ENCODE results near the gene ARMH4. TPM values are rescaled to one million over a fixed set of nuclear protein-coding genes. Genes with fewer than 3 reads are reported as not detected.

Gene ARMH4
- total and polyA plus RNA-seq, 7 donors, result 0.17 to 3.2 (median 0.74) TPM

DNA sequence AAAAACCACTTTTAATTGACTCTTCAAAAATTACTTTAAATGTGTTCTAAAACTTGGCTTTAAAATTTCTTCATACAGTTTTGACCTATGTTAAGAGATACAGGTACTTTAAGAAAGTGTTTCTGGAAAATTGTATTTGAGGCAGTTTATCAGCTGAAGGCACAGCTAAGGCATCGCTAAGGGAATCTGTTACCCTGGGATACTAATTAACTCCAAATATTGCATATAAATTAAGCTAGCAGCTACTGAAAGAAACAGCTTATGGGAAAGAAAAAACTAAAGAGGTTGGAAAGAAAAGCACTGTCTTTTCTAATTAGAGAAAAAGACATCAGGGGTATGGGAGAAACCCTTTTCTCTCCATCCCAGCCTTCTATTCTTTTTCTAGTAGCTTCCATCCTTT, 152.0 kb downstream of the ARMH4 start:
- TF ChIP-seq, protein P1, sequence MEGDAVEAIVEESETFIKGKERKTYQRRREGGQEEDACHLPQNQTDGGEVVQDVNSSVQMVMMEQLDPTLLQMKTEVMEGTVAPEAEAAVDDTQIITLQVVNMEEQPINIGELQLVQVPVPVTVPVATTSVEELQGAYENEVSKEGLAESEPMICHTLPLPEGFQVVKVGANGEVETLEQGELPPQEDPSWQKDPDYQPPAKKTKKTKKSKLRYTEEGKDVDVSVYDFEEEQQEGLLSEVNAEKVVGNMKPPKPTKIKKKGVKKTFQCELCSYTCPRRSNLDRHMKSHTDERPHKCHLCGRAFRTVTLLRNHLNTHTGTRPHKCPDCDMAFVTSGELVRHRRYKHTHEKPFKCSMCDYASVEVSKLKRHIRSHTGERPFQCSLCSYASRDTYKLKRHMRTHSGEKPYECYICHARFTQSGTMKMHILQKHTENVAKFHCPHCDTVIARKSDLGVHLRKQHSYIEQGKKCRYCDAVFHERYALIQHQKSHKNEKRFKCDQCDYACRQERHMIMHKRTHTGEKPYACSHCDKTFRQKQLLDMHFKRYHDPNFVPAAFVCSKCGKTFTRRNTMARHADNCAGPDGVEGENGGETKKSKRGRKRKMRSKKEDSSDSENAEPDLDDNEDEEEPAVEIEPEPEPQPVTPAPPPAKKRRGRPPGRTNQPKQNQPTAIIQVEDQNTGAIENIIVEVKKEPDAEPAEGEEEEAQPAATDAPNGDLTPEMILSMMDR (IDR thresholded peaks at IDR 0.05), result no peak
- ATAC-seq, result no peak
- Histone ChIP-seq H3K27ac (no peak overlapping the region), H3K9me3 (no peaks in the 10 kb centered on the region), H3K4me1 (no peaks in the 10 kb centered on the region), H3K27me3 (ENCODE audit: insufficient read depth in 3 of 3, low read length in 2 of 3) (no peaks in the 10 kb centered on the region), H3K4me3 (no peak overlapping the region), H3K36me3 (ENCODE audit: insufficient read depth in 1 of 2, low read depth in 1 of 2) (no peaks in the 10 kb centered on the region)
- 86 to 98% (median 91%) methylated on average over 1 of the region's 1 CpG for WGBS, 3 donors
- intact Hi-C loops (cut with DNase I), result no loop called here
- no peak for DNase-seq

GRCh38 chr14:57999471-57999870, 152.5 kb downstream of the ARMH4 start:
- H3K9me3 ChIP-seq, result no peaks in the 10 kb centered on the region
- intact Hi-C loops (cut with DNase I), result no loop called here
- no peak overlapping the region for H3K4me3 ChIP-seq
- no peaks in the 10 kb centered on the region for H3K27me3 ChIP-seq (ENCODE audit: insufficient read depth in 3 of 3, low read length in 2 of 3)
- H3K4me1 ChIP-seq, result no peaks in the 10 kb centered on the region
- H3K27ac ChIP-seq, result no peak overlapping the region
- ATAC-seq (no peak), DNase-seq (no peak)
- 40 to 54% (median 46%) methylated on average over 2 of the region's 2 CpGs for WGBS, 3 donors
- H3K36me3 ChIP-seq (ENCODE audit: insufficient read depth in 1 of 2, low read depth in 1 of 2), result no peaks in the 10 kb centered on the region
- TF ChIP-seq, protein P1 (IDR thresholded peaks at IDR 0.05), result no peak

GRCh38 chr14:57998766-57999165, 153.2 kb downstream of the ARMH4 start:
- intact Hi-C loops (cut with DNase I), result no loop called here
- Histone ChIP-seq H3K36me3 (ENCODE audit: insufficient read depth in 1 of 2, low read depth in 1 of 2) (no peaks in the 10 kb centered on the region), H3K9me3 (no peaks in the 10 kb centered on the region), H3K27me3 (ENCODE audit: insufficient read depth in 3 of 3, low read length in 2 of 3) (no peaks in the 10 kb centered on the region), H3K4me3 (no peak overlapping the region), H3K27ac (no peak overlapping the region), H3K4me1 (no peaks in the 10 kb centered on the region)
- no peak for DNase-seq
- TF ChIP-seq, protein P1 (IDR thresholded peaks at IDR 0.05), result no peak
- no peak for ATAC-seq
- WGBS, 3 donors, result 35 to 85% (median 38%) methylated on average over 1 of the region's 1 CpG

DNA sequence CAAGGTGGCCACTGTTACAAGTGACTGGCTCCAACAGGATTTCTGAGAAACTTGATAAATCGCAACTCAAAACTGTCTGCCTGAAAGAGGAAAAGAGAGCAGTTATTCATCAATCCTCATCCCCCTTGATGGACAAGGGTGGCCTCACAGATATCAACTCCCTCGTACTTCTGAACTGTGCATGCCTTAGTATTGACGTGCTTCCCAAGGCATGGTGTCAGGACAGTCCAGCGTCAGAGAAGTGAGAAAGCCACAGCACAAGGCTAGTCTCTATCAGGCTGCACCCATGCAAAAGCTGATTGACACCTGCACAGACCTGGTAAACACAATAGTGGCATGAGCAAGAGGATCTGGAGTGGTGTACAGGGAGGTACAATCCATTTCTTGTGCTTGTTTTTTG, 160.7 kb downstream of the ARMH4 start:
- no peak overlapping the region for H3K4me3 ChIP-seq
- 76 to 84% (median 79%) methylated on average over 4 of the region's 4 CpGs for WGBS, 3 donors
- H3K9me3 ChIP-seq, result no peaks in the 10 kb centered on the region
- no peaks in the 10 kb centered on the region for H3K27me3 ChIP-seq (ENCODE audit: insufficient read depth in 3 of 3, low read length in 2 of 3)
- no peaks in the 10 kb centered on the region for H3K4me1 ChIP-seq
- H3K36me3 ChIP-seq (ENCODE audit: insufficient read depth in 1 of 2, low read depth in 1 of 2), result no peaks in the 10 kb centered on the region
- no peak overlapping the region for H3K27ac ChIP-seq
- TF ChIP-seq, protein P1 (IDR thresholded peaks at IDR 0.05), result no peak
- intact Hi-C loops (cut with DNase I), result no loop called here
- ATAC-seq (no peak), DNase-seq (no peak)

- no peaks in the 10 kb centered on the region for H3K9me3 ChIP-seq
- no peak for ATAC-seq
- 80 to 88% (median 85%) methylated on average over 5 of the region's 5 CpGs for WGBS, 3 donors
These were observed 163.6 kb downstream of the ARMH4 start for GRCh38 chr14:57988445-57988844.

More at GRCh38 chr14:57988445-57988844, 163.6 kb downstream of the ARMH4 start:
- H3K27ac ChIP-seq, result no peak overlapping the region
- no peak overlapping the region for H3K4me3 ChIP-seq
- H3K36me3 ChIP-seq (ENCODE audit: insufficient read depth in 1 of 2, low read depth in 1 of 2), result no peaks in the 10 kb centered on the region
- DNase-seq, result no peak
- H3K27me3 ChIP-seq (ENCODE audit: insufficient read depth in 3 of 3, low read length in 2 of 3), result no peaks in the 10 kb centered on the region
- TF ChIP-seq, protein P1 (IDR thresholded peaks at IDR 0.05), result no peak
- intact Hi-C loops (cut with DNase I), result no loop called here
- H3K4me1 ChIP-seq, result no peaks in the 10 kb centered on the region

Data from psoas muscle (tissue), 8 donors.